ENCODE data around the gene DGUOK.
A peak's percentile ranks its signal among the peaks of the same experiment; 100 is the strongest.

The DGUOK gene

GRCh38 chr2:73981081-73982001, 54.7 kb downstream of the DGUOK start:
- Histone ChIP-seq H3K4me3 (ENCODE audit: low read depth, low read length) (no peak overlapping the region), H3K27me3 (ENCODE audit: insufficient read depth, low read depth, severe bottlenecking) (no peaks in the 10 kb centered on the region), H3K9me3 (ENCODE audit: severe bottlenecking) (no peaks in the 10 kb centered on the region), H3K27ac (no peak overlapping the region), H3K36me3 (peaks cover 5% of the 10 kb centered on the region)
- no peak for DNase-seq
- TF ChIP-seq CTCF (IDR thresholded peaks at IDR 0.05; ENCODE audit: low read depth, low read length): no peak

- DNase-seq: no peak
- H3K27me3 ChIP-seq (ENCODE audit: insufficient read depth, low read depth, severe bottlenecking): no peaks in the 10 kb centered on the region
- peaks cover 13% of the 10 kb centered on the region for H3K36me3 ChIP-seq
- H3K4me3 ChIP-seq (ENCODE audit: low read depth, low read length): no peak overlapping the region
- no peaks in the 10 kb centered on the region for H3K9me3 ChIP-seq (ENCODE audit: severe bottlenecking)
- TF ChIP-seq CTCF (IDR thresholded peaks at IDR 0.05; ENCODE audit: low read depth, low read length): no peak
- H3K27ac ChIP-seq: no peak overlapping the region
Measured at GRCh38 chr2:73982140-73982617, 55.5 kb downstream of the DGUOK start.

- Histone ChIP-seq H3K27me3 (ENCODE audit: insufficient read depth, low read depth, severe bottlenecking) (no peaks in the 10 kb centered on the region), H3K9me3 (ENCODE audit: severe bottlenecking) (no peaks in the 10 kb centered on the region), H3K36me3 (peaks cover 27% of the 10 kb centered on the region), H3K27ac (peak overlapping the region; percentile 98), H3K4me3 (ENCODE audit: low read depth, low read length) (peak overlapping the region; percentile 89)
- no peak; the same call in 1 of the 2 replicates for TF ChIP-seq CTCF (IDR thresholded peaks at IDR 0.05; ENCODE audit: low read depth, low read length)
- peak; percentile 82 for DNase-seq
Measured at GRCh38 chr2:73983322-73984202, 56.9 kb downstream of the DGUOK start.

- Histone ChIP-seq H3K4me3 (ENCODE audit: low read depth, low read length) (peak within 1 kb of the TSS; percentile 89), H3K27ac (peak within 1 kb of the TSS; percentile 98), H3K27me3 (ENCODE audit: insufficient read depth, low read depth, severe bottlenecking) (no peaks in the 10 kb centered on the region), H3K9me3 (ENCODE audit: severe bottlenecking) (no peaks in the 10 kb centered on the region), H3K36me3 (peaks cover 33% of the 10 kb centered on the region)
- DNase-seq: peak; percentile 74
- no peak for TF ChIP-seq CTCF (IDR thresholded peaks at IDR 0.05; ENCODE audit: low read depth, low read length)
Measured at GRCh38 chr2:73984203-73984921, 57.7 kb downstream of the DGUOK start, which contains the start of gene TET3. TSS of gene TET3 (plus strand) at chr2:73984910. CDS start at chr2:73986404, 1,494 bp downstream.

GRCh38 chr2:73984922-73985307, 58.2 kb downstream of the DGUOK start:
- H3K9me3 ChIP-seq (ENCODE audit: severe bottlenecking): no peaks in the 10 kb centered on the region
- H3K36me3 ChIP-seq: peaks cover 38% of the 10 kb centered on the region
- H3K27me3 ChIP-seq (ENCODE audit: insufficient read depth, low read depth, severe bottlenecking): no peaks in the 10 kb centered on the region
- DNase-seq: peak; percentile 73
- H3K4me3 ChIP-seq (ENCODE audit: low read depth, low read length): peak overlapping the region; percentile 89
- H3K27ac ChIP-seq: peak overlapping the region; percentile 98
- TF ChIP-seq CTCF (IDR thresholded peaks at IDR 0.05; ENCODE audit: low read depth, low read length): no peak

Data from WERI-Rb-1 (cell line).